Activated T-cell treated with anti-CD3 and anti-CD28 coated beads for 1 hour (primary cell): ENCODE measurements around the gene ZNF81.
"Not testable (repeated sequence)": the region's sequence is repeated elsewhere in the genome, so short reads cannot be mapped to it uniquely, and the experiment has no call there.

Source experiments
- DNase-seq: peaks from one replicate; pipeline ENCODE4 v3.0.0-alpha.2; 2020; ENCODE audit warnings: low read depth

Gene ZNF81

GRCh38 chrX:47936224-47936939 is 99.7 kb downstream of the ZNF81 start:
- no peak for DNase-seq

DNA sequence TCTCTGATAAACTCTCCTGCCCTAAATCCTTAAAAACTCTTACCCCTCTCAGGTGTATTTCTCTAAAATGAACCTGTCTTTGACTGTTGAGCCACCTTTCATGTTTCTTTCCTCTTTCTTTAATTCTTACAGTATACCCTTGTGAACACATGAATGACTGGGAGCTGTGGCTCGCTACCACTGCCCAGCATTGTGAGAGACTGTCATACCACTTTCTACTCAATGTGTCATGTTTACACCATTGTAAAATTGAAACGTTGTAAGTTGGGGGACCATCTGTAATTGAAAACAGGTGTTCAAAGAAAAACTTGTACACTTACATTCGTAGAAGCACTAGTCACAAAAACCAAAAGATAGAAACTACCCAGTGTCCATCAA is 100.2 kb downstream of the ZNF81 start:
- DNase-seq = no peak

- DNase-seq = no peak
Observed at GRCh38 chrX:47940448-47940847, 103.7 kb downstream of the ZNF81 start.

GRCh38 chrX:47941423-47941822 is 104.7 kb downstream of the ZNF81 start:
- DNase-seq = no peak

DNA sequence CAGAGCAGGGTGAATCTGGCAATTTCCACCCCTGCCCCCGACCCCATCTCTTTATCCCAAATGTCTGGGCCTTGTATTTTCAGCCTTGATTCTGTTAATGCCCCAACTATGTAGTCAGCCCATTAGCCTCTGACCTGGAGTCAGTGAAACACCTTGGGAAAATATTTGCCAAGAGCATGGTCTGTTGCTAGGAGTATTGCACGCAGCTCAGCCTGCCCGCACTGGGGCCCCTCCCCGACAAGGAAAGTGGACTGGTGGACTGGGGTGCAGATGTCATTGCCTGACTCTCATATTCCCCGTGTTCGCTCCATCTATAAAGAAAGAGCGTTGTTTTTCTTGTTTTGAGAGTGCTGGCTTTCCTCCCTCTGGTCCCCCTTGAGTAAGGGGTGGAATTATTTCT is 118.6 kb downstream of the ZNF81 start:
- DNase-seq = not testable (repeated sequence)

DNA sequence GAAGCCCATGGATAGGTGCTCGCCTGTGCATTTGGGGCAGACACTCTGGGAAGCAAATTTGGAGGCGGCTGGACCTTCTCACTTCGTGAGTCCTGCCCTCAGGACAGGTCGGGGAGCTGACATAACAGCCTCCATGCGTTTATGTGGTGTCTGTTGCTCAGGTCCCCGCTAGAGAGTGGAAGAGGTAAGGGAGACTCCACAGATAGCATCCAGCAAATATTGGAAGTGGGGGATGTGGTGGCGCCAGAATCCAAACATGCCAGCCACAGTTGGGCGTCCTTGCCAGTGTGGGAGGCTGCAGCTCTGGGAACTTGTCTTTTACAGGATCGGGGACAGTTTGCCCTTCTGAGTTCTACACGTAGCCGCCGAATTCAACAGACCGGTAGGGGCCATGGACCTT is 119.3 kb downstream of the ZNF81 start:
- DNase-seq = no peak

GRCh38 chrX:47958206-47958605 is 121.5 kb downstream of the ZNF81 start:
- DNase-seq = not testable (repeated sequence)

GRCh38 chrX:47958761-47959342 is 122.2 kb downstream of the ZNF81 start:
- DNase-seq = no peak

DNA sequence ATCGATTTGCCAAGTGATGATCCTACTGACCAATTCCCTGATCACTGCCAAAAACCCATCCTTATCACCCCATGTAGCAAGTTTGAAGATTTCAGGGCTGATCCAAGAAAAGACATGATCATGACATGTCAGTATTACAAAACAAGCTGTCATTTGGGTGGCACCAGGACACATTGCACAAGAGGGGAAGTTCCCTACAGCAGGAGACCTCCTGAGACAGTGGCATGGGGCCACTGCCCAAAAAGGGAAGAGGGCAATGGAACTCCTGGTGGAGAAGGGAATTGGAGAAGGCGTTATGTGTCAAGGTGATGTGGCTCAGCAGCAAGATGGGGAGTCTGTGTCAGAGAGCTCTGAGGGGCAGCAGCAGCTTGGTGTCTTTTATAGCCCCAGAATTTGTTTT is 123.7 kb downstream of the ZNF81 start:
- no peak for DNase-seq

DNA sequence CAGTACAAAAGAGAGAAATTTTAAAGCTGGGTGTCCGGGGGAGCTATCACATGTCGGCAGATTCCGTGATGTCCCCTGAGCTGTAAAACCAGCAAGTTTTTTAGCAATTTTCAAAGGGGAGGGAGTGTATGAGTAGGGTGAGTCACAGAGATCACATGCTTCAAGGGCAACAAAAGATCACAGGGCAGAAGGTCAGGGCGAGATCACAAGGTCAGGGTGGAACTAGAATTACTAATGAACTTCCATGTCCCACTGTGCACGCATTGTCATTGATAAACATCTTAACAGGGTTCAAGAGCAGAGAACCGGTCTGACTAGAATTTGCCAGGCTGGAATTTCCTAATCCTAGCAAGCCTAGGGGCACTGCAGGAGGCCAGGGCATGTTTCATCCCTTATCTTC is 125.1 kb downstream of the ZNF81 start:
- DNase-seq = not testable (repeated sequence)

DNA sequence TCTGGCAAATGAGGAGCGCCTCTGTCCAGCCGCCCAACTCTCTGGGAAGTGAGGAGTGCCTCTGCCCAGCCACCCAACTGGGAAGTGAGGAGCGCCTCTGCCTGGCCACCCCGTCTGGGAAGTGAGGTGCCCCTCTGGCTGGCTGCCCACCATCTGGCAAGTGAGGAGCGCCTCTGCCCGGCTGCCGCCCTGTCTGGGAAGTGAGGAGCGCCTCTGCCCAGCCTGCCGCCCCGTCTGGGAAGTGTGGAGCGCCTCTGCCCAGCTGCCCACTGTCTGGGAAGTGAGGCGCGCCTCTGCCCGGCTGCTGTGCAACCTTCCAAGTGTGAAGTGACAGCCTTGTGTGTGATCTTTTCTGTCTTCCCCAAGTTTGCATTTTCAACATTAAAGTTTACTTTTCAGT is 128.8 kb downstream of the ZNF81 start:
- not testable (repeated sequence) for DNase-seq
